HEK293 (cell line): ENCODE results near the gene FSTL4.

Experiments
- CTCF ChIA-PET: fragments of 350-600 bp; formaldehyde crosslinking; extraction: SDS; loops from one replicate; lab custom pipeline; 2021; ENCODE audit warnings: antibody characterized with exemption; lab: Yijun Ruan, JAX
- POLR2A ChIA-PET: fragments of 300-600 bp; formaldehyde crosslinking; extraction: SDS; loops from one replicate; lab custom pipeline; 2020; ENCODE audit warnings: antibody characterized with exemption, inconsistent platforms; lab: Yijun Ruan, JAX
- H3K27ac ChIP-seq: fragments of 200-500 bp; sonication (Bioruptor generic); 2 replicates; pipeline ENCODE4 v1.5.1; 2014; ENCODE audit warnings: low read depth, low read length, control low read depth, inconsistent platforms; ENCODE audit errors: extremely low read depth
- H3K36me3 ChIP-seq, 2 experiments: fragments of 200-500 bp in 1 of 2; sonication (Bioruptor generic) in 1 of 2; 1 replicate in 1 of 2; 2 replicates in 1 of 2; pipeline ENCODE4 v1.5.1; 2014 to 2017; ENCODE audit warnings: inconsistent platforms in 2 of 2, low read length in 2 of 2; ENCODE audit not compliant: control insufficient read depth in 2 of 2, insufficient read depth in 1 of 2
- H3K4me1 ChIP-seq: fragments of 200-500 bp; sonication (Bioruptor generic); 2 replicates; pipeline ENCODE4 v1.5.1; 2014; ENCODE audit warnings: mild to moderate bottlenecking, low read length, inconsistent platforms; ENCODE audit not compliant: control insufficient read depth, insufficient read depth
- H3K4me3 ChIP-seq: 2 replicates; pipeline ENCODE4 v1.5.1; 2011; ENCODE audit warnings: low read depth, mild to moderate bottlenecking, control low read depth, low read length, moderate library complexity
- H3K9me3 ChIP-seq: fragments of 200-500 bp; sonication (Bioruptor generic); 2 replicates; pipeline ENCODE4 v1.5.1; 2014; ENCODE audit warnings: low read depth, low read length, inconsistent platforms; ENCODE audit not compliant: control insufficient read depth, insufficient read depth
- BCL11B ChIP-seq: fragments of 450-650 bp; formaldehyde crosslinking; IDR thresholded peaks from 2 replicates; pipeline ENCODE4 v1.5.1; 2016; ENCODE audit warnings: low read depth, missing biosample characterization, missing genetic modification characterization
- FEZF1 ChIP-seq: fragments of 450-650 bp; formaldehyde crosslinking; IDR thresholded peaks from 2 replicates; pipeline ENCODE4 v1.5.1; 2016; ENCODE audit warnings: missing biosample characterization, missing genetic modification characterization
- KLF10 ChIP-seq: fragments of 450-650 bp; IDR thresholded peaks from 2 replicates; pipeline ENCODE4 v1.5.1; 2018; ENCODE audit warnings: missing biosample characterization, mild to moderate bottlenecking, missing genetic modification characterization
- MZF1 ChIP-seq: fragments of 450-650 bp; formaldehyde crosslinking; IDR thresholded peaks from 2 replicates; pipeline ENCODE4 v1.5.1; 2017; ENCODE audit warnings: missing biosample characterization, missing genetic modification characterization, borderline replicate concordance
- SALL2 ChIP-seq: fragments of 450-650 bp; formaldehyde crosslinking; IDR thresholded peaks from 2 replicates; pipeline ENCODE4 v1.5.0; 2017; ENCODE audit warnings: missing biosample characterization, mild to moderate bottlenecking, missing genetic modification characterization, borderline replicate concordance
- TCF7L2 ChIP-seq: IDR thresholded peaks from 2 replicates; pipeline ENCODE4 v1.6.1; 2011; ENCODE audit warnings: low read depth, mild to moderate bottlenecking, inconsistent platforms, low read length, moderate library complexity, borderline replicate concordance
- ZNF155 ChIP-seq: fragments of 450-650 bp; formaldehyde crosslinking; IDR thresholded peaks from 2 replicates; pipeline ENCODE4 v1.5.1; 2016; ENCODE audit warnings: missing biosample characterization, missing genetic modification characterization
- ZNF184 ChIP-seq: fragments of 450-650 bp; IDR thresholded peaks from 2 replicates; pipeline ENCODE4 v1.5.1; 2018; ENCODE audit warnings: missing biosample characterization, mild to moderate bottlenecking, missing genetic modification characterization
- ZNF2 ChIP-seq: fragments of 450-650 bp; formaldehyde crosslinking; IDR thresholded peaks from 2 replicates; pipeline ENCODE4 v1.5.1; 2016; ENCODE audit warnings: missing biosample characterization, missing genetic modification characterization
- ZNF214 ChIP-seq: fragments of 450-650 bp; formaldehyde crosslinking; IDR thresholded peaks from 2 replicates; pipeline ENCODE4 v1.5.1; 2017; ENCODE audit warnings: missing biosample characterization, mild to moderate bottlenecking, missing genetic modification characterization, borderline replicate concordance
- ZNF23 ChIP-seq: fragments of 450-650 bp; formaldehyde crosslinking; IDR thresholded peaks from 2 replicates; pipeline ENCODE4 v1.5.1; 2016; ENCODE audit warnings: missing biosample characterization, missing genetic modification characterization, borderline replicate concordance
- ZNF266 ChIP-seq: fragments of 450-650 bp; formaldehyde crosslinking; IDR thresholded peaks from 2 replicates; pipeline ENCODE4 v1.5.1; 2016; ENCODE audit warnings: missing biosample characterization, missing genetic modification characterization, low read depth
- ZNF324 ChIP-seq: fragments of 450-650 bp; formaldehyde crosslinking; IDR thresholded peaks from 2 replicates; pipeline ENCODE4 v1.5.1; 2016; ENCODE audit warnings: missing biosample characterization, missing genetic modification characterization
- ZNF37A ChIP-seq: fragments of 450-650 bp; IDR thresholded peaks from 2 replicates; pipeline ENCODE4 v1.5.1; 2018; ENCODE audit warnings: missing biosample characterization, missing genetic modification characterization
- ZNF404 ChIP-seq: fragments of 450-650 bp; formaldehyde crosslinking; IDR thresholded peaks from 2 replicates; pipeline ENCODE4 v1.5.1; 2017; ENCODE audit warnings: missing biosample characterization, missing genetic modification characterization
- ZNF529 ChIP-seq: fragments of 450-650 bp; formaldehyde crosslinking; IDR thresholded peaks from 2 replicates; pipeline ENCODE4 v1.5.1; 2017; ENCODE audit warnings: missing genetic modification characterization, missing biosample characterization; ENCODE audit not compliant: insufficient replicate concordance
- ZNF548 ChIP-seq: fragments of 450-650 bp; formaldehyde crosslinking; IDR thresholded peaks from 2 replicates; pipeline ENCODE4 v1.5.1; 2016; ENCODE audit warnings: missing biosample characterization, missing genetic modification characterization
- ZNF621 ChIP-seq: fragments of 450-650 bp; formaldehyde crosslinking; IDR thresholded peaks from 2 replicates; pipeline ENCODE4 v1.5.1; 2017; ENCODE audit warnings: missing biosample characterization, missing genetic modification characterization
- ZNF624 ChIP-seq: fragments of 450-650 bp; formaldehyde crosslinking; IDR thresholded peaks from 2 replicates; pipeline ENCODE4 v1.5.1; 2017; ENCODE audit warnings: missing biosample characterization, missing genetic modification characterization
- TF ChIP-seq, protein P1 (sequence below): fragments of 450-650 bp; formaldehyde crosslinking; conservative IDR thresholded peaks from 2 replicates; pipeline ENCODE4 v1.5.1; 2016; ENCODE audit warnings: low read depth, missing biosample characterization, missing genetic modification characterization
- TF ChIP-seq, protein P2 (sequence below): fragments of 450-650 bp; formaldehyde crosslinking; IDR thresholded peaks from 2 replicates; pipeline ENCODE4 v1.5.1; 2016; ENCODE audit warnings: missing biosample characterization, missing genetic modification characterization
- TF ChIP-seq, protein P3 (sequence below): fragments of 450-650 bp; formaldehyde crosslinking; IDR thresholded peaks from 2 replicates; pipeline ENCODE4 v1.5.1; 2016; ENCODE audit warnings: missing biosample characterization, missing genetic modification characterization
- TF ChIP-seq, protein P4 (sequence below): fragments of 450-650 bp; formaldehyde crosslinking; IDR thresholded peaks from 2 replicates; pipeline ENCODE4 v1.5.1; 2016; ENCODE audit warnings: missing biosample characterization, missing genetic modification characterization, borderline replicate concordance

FSTL4 gene

DNA sequence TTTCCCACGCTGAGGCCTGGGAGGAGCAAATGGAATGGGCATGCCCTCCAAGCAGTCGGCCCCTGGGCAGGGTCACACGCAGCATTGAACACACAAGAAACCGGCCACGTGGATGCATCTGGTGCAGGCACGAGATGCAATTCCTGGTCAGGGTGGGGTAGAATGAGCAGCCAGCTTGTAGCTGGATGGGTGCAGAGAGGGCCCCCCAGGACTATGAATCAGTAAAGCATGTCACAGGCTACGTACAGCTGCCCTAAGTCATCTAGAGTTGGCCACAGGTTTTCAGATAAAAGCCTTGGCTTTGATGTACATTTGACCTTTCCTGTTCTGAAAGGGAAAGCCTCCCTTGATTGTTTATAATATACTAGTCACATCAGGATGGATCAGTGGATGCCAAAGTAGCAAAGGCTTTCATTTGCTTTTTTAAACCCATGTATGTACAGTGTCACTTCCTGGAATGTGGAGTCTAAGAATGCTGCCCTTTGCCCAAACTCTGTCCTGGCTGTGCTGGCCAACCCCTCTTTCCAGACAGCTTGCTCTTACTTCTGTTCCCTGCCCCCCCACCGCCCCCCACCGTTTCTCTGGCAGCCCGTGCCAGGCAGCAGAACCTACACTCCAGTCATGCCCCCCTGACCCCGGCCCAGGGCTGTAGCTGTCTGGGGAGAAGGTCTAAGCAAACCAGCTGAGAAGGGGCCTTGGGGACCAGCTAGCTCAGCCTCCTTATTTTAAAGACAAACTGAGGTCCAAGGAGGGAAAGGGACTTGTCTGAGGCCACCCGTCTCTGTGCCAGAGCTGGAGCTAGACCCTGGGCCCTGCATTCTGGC, 391.3 kb downstream of the FSTL4 start (continued):
- TF ChIP-seq, protein P1, sequence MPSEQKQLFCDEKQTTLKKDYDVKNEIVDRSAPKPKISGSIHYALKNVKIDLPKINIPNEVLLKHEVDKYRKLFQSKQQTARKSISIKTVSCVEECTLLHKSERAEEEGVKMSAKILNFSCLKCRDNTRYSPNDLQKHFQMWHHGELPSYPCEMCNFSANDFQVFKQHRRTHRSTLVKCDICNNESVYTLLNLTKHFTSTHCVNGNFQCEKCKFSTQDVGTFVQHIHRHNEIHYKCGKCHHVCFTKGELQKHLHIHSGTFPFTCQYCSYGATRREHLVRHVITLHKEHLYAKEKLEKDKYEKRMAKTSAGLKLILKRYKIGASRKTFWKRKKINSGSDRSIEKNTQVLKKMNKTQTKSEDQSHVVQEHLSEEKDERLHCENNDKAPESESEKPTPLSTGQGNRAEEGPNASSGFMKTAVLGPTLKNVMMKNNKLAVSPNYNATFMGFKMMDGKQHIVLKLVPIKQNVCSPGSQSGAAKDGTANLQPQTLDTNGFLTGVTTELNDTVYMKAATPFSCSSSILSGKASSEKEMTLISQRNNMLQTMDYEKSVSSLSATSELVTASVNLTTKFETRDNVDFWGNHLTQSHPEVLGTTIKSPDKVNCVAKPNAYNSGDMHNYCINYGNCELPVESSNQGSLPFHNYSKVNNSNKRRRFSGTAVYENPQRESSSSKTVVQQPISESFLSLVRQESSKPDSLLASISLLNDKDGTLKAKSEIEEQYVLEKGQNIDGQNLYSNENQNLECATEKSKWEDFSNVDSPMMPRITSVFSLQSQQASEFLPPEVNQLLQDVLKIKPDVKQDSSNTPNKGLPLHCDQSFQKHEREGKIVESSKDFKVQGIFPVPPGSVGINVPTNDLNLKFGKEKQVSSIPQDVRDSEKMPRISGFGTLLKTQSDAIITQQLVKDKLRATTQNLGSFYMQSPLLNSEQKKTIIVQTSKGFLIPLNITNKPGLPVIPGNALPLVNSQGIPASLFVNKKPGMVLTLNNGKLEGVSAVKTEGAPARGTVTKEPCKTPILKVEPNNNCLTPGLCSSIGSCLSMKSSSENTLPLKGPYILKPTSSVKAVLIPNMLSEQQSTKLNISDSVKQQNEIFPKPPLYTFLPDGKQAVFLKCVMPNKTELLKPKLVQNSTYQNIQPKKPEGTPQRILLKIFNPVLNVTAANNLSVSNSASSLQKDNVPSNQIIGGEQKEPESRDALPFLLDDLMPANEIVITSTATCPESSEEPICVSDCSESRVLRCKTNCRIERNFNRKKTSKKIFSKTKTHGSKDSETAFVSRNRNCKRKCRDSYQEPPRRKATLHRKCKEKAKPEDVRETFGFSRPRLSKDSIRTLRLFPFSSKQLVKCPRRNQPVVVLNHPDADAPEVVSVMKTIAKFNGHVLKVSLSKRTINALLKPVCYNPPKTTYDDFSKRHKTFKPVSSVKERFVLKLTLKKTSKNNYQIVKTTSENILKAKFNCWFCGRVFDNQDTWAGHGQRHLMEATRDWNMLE (tag by site-specific recombination), result no peak
- no peak for TF ChIP-seq ZNF324
- TF ChIP-seq ZNF266 (tag by site-specific recombination), result no peak
- TF ChIP-seq ZNF23 (tag by site-specific recombination), result no peak
- TF ChIP-seq, protein P2, sequence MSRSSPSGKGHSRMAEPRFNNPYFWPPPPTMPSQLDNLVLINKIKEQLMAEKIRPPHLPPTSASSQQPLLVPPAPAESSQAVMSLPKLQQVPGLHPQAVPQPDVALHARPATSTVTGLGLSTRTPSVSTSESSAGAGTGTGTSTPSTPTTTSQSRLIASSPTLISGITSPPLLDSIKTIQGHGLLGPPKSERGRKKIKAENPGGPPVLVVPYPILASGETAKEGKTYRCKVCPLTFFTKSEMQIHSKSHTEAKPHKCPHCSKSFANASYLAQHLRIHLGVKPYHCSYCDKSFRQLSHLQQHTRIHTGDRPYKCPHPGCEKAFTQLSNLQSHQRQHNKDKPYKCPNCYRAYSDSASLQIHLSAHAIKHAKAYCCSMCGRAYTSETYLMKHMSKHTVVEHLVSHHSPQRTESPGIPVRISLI (tag by site-specific recombination), result no peak
- TF ChIP-seq ZNF184, result no peak
- TF ChIP-seq ZNF2, result no peak
- TF ChIP-seq BCL11B (tag by site-specific recombination), result no peak
- TF ChIP-seq TCF7L2, result no peak
- TF ChIP-seq ZNF404 (tag by site-specific recombination), result no peak
- TF ChIP-seq, protein P3, sequence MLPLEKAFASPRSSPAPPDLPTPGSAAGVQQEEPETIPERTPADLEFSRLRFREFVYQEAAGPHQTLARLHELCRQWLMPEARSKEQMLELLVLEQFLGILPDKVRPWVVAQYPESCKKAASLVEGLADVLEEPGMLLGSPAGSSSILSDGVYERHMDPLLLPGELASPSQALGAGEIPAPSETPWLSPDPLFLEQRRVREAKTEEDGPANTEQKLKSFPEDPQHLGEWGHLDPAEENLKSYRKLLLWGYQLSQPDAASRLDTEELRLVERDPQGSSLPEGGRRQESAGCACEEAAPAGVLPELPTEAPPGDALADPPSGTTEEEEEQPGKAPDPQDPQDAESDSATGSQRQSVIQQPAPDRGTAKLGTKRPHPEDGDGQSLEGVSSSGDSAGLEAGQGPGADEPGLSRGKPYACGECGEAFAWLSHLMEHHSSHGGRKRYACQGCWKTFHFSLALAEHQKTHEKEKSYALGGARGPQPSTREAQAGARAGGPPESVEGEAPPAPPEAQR, result no peak

DNA sequence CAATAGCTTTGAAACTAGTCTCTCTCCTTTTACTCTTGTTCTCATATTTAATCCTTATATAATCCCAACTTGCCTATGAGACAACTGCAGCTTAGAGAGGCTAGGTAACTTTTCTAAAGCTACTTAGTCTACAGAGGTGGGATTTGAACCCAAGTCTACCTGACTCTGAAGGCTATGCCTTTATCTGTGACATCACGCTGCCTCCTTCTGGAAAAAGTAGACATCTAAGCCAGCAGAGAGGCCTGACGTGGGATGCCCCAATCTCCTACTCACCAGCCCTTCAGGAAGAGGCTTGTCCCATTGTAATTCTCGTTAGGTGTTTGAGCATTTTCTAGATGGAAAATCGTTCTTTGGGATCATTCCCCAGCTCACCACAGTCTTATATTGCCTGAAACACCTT, 393.0 kb downstream of the FSTL4 start:
- H3K4me3 ChIP-seq, result no peak overlapping the region
- ChIA-PET CTCF (interaction anchor here (1.3 kb wide), 1 partner anchor 29 kb away, joined by 4 read pairs; no protein-coding TSS in a partner anchor), POLR2A (no interaction called here)
- no peaks in the 10 kb centered on the region for H3K4me1 ChIP-seq
- H3K36me3 ChIP-seq, result no peaks in the 10 kb centered on the region
- H3K27ac ChIP-seq, result no peak overlapping the region
- no peaks in the 10 kb centered on the region for H3K9me3 ChIP-seq
- TF ChIP-seq ZNF548 (tag by site-specific recombination) (no peak), MZF1 (tag by site-specific recombination) (no peak), FEZF1 (no peak), ZNF624 (tag by site-specific recombination) (no peak), ZNF621 (no peak), ZNF155 (tag by site-specific recombination) (no peak), KLF10 (tag by site-specific recombination) (no peak), ZNF529 (tag by site-specific recombination) (no peak), ZNF37A (no peak), ZNF214 (tag by site-specific recombination) (no peak), SALL2 (tag by site-specific recombination) (no peak)
- TF ChIP-seq, protein P3, result no peak
- TF ChIP-seq, protein P4, sequence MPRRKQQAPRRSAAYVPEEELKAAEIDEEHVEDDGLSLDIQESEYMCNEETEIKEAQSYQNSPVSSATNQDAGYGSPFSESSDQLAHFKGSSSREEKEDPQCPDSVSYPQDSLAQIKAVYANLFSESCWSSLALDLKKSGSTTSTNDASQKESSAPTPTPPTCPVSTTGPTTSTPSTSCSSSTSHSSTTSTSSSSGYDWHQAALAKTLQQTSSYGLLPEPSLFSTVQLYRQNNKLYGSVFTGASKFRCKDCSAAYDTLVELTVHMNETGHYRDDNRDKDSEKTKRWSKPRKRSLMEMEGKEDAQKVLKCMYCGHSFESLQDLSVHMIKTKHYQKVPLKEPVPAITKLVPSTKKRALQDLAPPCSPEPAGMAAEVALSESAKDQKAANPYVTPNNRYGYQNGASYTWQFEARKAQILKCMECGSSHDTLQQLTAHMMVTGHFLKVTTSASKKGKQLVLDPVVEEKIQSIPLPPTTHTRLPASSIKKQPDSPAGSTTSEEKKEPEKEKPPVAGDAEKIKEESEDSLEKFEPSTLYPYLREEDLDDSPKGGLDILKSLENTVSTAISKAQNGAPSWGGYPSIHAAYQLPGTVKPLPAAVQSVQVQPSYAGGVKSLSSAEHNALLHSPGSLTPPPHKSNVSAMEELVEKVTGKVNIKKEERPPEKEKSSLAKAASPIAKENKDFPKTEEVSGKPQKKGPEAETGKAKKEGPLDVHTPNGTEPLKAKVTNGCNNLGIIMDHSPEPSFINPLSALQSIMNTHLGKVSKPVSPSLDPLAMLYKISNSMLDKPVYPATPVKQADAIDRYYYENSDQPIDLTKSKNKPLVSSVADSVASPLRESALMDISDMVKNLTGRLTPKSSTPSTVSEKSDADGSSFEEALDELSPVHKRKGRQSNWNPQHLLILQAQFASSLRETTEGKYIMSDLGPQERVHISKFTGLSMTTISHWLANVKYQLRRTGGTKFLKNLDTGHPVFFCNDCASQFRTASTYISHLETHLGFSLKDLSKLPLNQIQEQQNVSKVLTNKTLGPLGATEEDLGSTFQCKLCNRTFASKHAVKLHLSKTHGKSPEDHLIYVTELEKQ (tag by site-specific recombination), result no peak
